HAP-1 (cell line): ENCODE measurements around the gene NFIC.

Experiments
- DNase-seq, 2 experiments: peaks; one replicate each; pipeline ENCODE4 v3.0.0-alpha.2; 2016 to 2020; ENCODE audit warnings: low spot score in 2 of 2
- H3K27me3 ChIP-seq: fragments of 250-450 bp; sonication (Bioruptor Pico); 2 replicates; pipeline ENCODE4 v1.5.1; 2020; ENCODE audit warnings: low read depth, mild to moderate bottlenecking, moderate library complexity
- H3K36me3 ChIP-seq: fragments of 250-450 bp; sonication (Bioruptor Pico); replicated peaks from 2 replicates; pipeline ENCODE4 v1.5.1; 2020; ENCODE audit warnings: mild to moderate bottlenecking
- H3K4me1 ChIP-seq: fragments of 250-450 bp; sonication (Bioruptor Pico); 2 replicates; pipeline ENCODE4 v1.5.1; 2020; ENCODE audit warnings: mild to moderate bottlenecking
- H3K4me3 ChIP-seq: fragments of 250-450 bp; sonication (Bioruptor Pico); 2 replicates; pipeline ENCODE4 v1.5.1; 2020; ENCODE audit warnings: mild to moderate bottlenecking, moderate library complexity
- H3K9me3 ChIP-seq: fragments of 250-450 bp; sonication (Bioruptor Pico); 2 replicates; pipeline ENCODE4 v1.5.1; 2020; ENCODE audit warnings: mild to moderate bottlenecking, moderate library complexity
- in situ Hi-C: fragments of 300-500 bp; cut with MboI; formaldehyde crosslinking; loops from 3 replicates; pipeline ENCODE4 v1.14.3; 2020; ENCODE audit warnings: low sequenced_read_pairs, inconsistent platforms, mixed read lengths

NFIC gene

GRCh38 chr19:3518255-3518654, 151.9 kb downstream of the NFIC start:
- in situ Hi-C loops: no loop called here
- DNase-seq: no peak
- H3K36me3 ChIP-seq: peaks cover 9% of the 10 kb centered on the region
- no peaks in the 10 kb centered on the region for H3K27me3 ChIP-seq
- no peak overlapping the region for H3K4me3 ChIP-seq
- no peaks in the 10 kb centered on the region for H3K9me3 ChIP-seq
- no peaks in the 10 kb centered on the region; the same call in 1 of the 2 replicates for H3K4me1 ChIP-seq

GRCh38 chr19:3518659-3519058, 152.3 kb downstream of the NFIC start:
- Histone ChIP-seq H3K4me3 (no peak overlapping the region), H3K27me3 (no peaks in the 10 kb centered on the region), H3K36me3 (peaks cover 13% of the 10 kb centered on the region), H3K4me1 (no peaks in the 10 kb centered on the region; the same call in 1 of the 2 replicates), H3K9me3 (no peaks in the 10 kb centered on the region)
- DNase-seq: no peak
- in situ Hi-C loops: no loop called here
